H1 (cell line): ENCODE data around the gene SH2B3. TPM values are rescaled to one million over a fixed set of nuclear protein-coding genes. Genes with fewer than 3 reads are reported as not detected.

ENCODE experiments used
- EZH2 ChIP-seq: fragments of 200-600 bp; sonication (generic); IDR thresholded peaks from 2 replicates; pipeline ENCODE4 v1.7.1; 2012; ENCODE audit warnings: low read depth, mild to moderate bottlenecking, moderate library complexity, low read length, inconsistent platforms; ENCODE audit not compliant: severe bottlenecking
- polyA plus RNA-seq, 7 experiments: library from polyadenylated mRNA; depleted of rRNA in 3 of 7; stranded (reverse) in 5 of 7; unstranded in 2 of 7; fragments of >200 nt in 5 of 7; fragments of 200-250 nt in 2 of 7; gene quantifications; 1 replicate in 5 of 7; 2 replicates in 1 of 7; 4 replicates in 1 of 7; pipeline versions ENCODE4 v1.2.1 to v1.2.3, GENCODE V29; 2011 to 2013; ENCODE audit warnings: missing spikeins in 2 of 7, mixed read lengths in 2 of 7
- total RNA-seq: library from RNA; stranded (reverse); fragmentation: NEBNext Ultra II Directional; extraction: Animal tissue kit (Norgen Biotek cat#: 25700); gene quantifications from 2 replicates; pipeline ENCODE4 v1.2.1, GENCODE V29; 2021

Gene SH2B3
- total and polyA plus RNA-seq, 2 of the 8 experiments (the other 6 are each of a cell fraction or from before 2014, with no cell fraction given): 20.8 to 34.1 TPM

GRCh38 chr12:111418594-111418880 is 12.8 kb downstream of the SH2B3 start (continued):
- TF ChIP-seq EZH2: no peak
